Stimulated activated memory B cell treated with anti-CD40 and anti-IgM and Interleukin-4, amounts not matched to agents 10 μg/mL and 1 μg/mL and 100 μg/mL, for 72 hours (primary cell): Measurements from ENCODE around the gene HSD17B4.

Source experiments
- ATAC-seq: fragments of 150-1000 bp; cut with Tn5 transposase; 2 replicates; pipeline ENCODE4 v1.10.0; 2021
- H3K27ac Mint-ChIP-seq: one replicate; pipeline ENCODE4 v1.8.0; 2022; ENCODE audit warnings: mild to moderate bottlenecking, mixed read lengths
- H3K27me3 Mint-ChIP-seq: one replicate; pipeline ENCODE4 v1.8.0; 2022; ENCODE audit warnings: mixed read lengths
- H3K36me3 Mint-ChIP-seq: one replicate; pipeline ENCODE4 v1.8.0; 2022; ENCODE audit warnings: mixed read lengths
- H3K4me1 Mint-ChIP-seq: one replicate; pipeline ENCODE4 v1.8.0; 2022; ENCODE audit warnings: mixed read lengths
- H3K4me3 Mint-ChIP-seq: one replicate; pipeline ENCODE4 v1.8.0; 2022; ENCODE audit warnings: mild to moderate bottlenecking, moderate library complexity, mixed read lengths
- H3K9me3 Mint-ChIP-seq: one replicate; pipeline ENCODE4 v1.8.0; 2022; ENCODE audit warnings: mixed read lengths

Gene HSD17B4

DNA sequence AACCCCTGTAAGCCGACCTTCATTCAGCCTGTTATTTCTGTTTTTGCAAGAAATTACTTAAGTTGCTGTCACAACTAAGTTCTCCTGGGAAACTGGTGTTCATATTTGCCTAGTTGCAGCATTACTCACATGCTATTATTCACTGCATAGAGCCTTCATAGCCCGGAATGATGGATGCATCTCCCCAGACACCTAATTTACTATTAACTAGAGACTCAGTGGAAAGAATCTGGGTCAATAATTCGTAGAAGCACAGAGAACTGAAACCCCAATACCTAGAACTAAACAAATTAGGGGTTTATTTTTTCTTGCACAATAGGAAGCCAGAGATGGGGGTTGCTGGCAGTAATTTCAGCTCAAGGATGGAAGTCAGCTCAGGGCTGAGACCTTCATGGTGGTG is 131.4 kb downstream of the HSD17B4 start:
- peak; percentile 64 for ATAC-seq
- H3K36me3 Mint-ChIP-seq, result no peaks in the 10 kb centered on the region
- H3K9me3 Mint-ChIP-seq, result no peaks in the 10 kb centered on the region
- H3K4me1 Mint-ChIP-seq, result peaks cover 10% of the 10 kb centered on the region
- H3K27ac Mint-ChIP-seq, result no peak overlapping the region
- H3K4me3 Mint-ChIP-seq, result no peak overlapping the region
- no peaks in the 10 kb centered on the region for H3K27me3 Mint-ChIP-seq
